ENCODE results near the gene RDH16.
"Not testable (repeated sequence)": the region's sequence is repeated elsewhere in the genome, so short reads cannot be mapped to it uniquely, and the experiment has no call there.

DNA sequence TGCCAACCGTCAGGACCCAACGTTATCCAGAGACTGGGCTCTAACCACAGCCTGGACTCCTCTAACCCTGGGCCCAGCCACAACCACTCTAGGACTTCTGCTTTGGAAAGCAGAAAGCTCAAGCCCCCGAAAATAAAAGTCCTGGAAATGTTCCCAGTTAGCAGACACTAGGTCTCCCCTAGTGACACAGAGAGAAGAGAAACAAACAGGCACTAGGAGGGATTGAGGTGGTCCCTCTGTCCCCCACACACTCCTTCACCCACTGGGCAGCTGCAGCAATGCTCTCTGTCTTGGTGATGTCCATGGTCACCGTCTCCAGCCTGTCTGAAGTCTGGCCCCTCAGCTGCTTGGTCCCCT lies 16.5 kb downstream of the RDH16 start:
- not testable (repeated sequence) for TF ChIP-seq POLR2A (IDR thresholded peaks at IDR 0.05; ENCODE audit: low read depth, low read length); TAF1 (IDR thresholded peaks at IDR 0.05; ENCODE audit: borderline replicate concordance, low read depth, low read length)
